Cardiac muscle cell (in vitro differentiated cells and primary cell): ENCODE data around the gene GTPBP1. TPM values are rescaled to one million over a fixed set of nuclear protein-coding genes. Genes with fewer than 3 reads are reported as not detected.

ENCODE experiments used
- DNase-seq, 2 donors: peaks; one replicate each; pipeline versions ENCODE4 v3.0.0 to v3.0.0-alpha.2; 2010 to 2017; ENCODE audit warnings: low read depth in 1 of 2, low spot score in 1 of 2
- H3K27ac ChIP-seq: fragments of 200-600 bp; sonication (generic); 2 replicates; pipeline ENCODE4 v1.5.1; 2016
- H3K27me3 ChIP-seq: fragments of 200-600 bp; sonication (generic); 2 replicates; pipeline ENCODE4 v1.6.0; 2016; ENCODE audit warnings: control low read depth
- H3K36me3 ChIP-seq: fragments of 200-600 bp; sonication (generic); 2 replicates; pipeline ENCODE4 v1.5.1; 2016; ENCODE audit warnings: control low read depth
- H3K4me1 ChIP-seq: fragments of 200-600 bp; sonication (generic); 2 replicates; pipeline ENCODE4 v1.8.1; 2017; ENCODE audit warnings: low read depth, mild to moderate bottlenecking, mixed run types
- H3K4me3 ChIP-seq: fragments of 200-600 bp; sonication (generic); 2 replicates; pipeline ENCODE4 v1.5.1; 2016; ENCODE audit warnings: mild to moderate bottlenecking
- H3K9me3 ChIP-seq: fragments of 200-600 bp; sonication (generic); 2 replicates; pipeline ENCODE4 v1.5.1; 2017; ENCODE audit warnings: low read depth, mild to moderate bottlenecking, control low read depth
- CTCF ChIP-seq: IDR thresholded peaks from 2 replicates; pipeline ENCODE4 v1.5.1; 2012; ENCODE audit warnings: low read depth, mild to moderate bottlenecking, low read length
- polyA plus RNA-seq: library from polyadenylated mRNA; unstranded; fragments of >200 nt; fragmentation: Nextera tagmentation; extraction: Ambion mirVana; gene quantifications from 2 replicates; pipeline ENCODE4 v1.2.1, GENCODE V29; 2016
- total RNA-seq: library from RNA; depleted of rRNA; stranded (reverse); fragments of >200 nt; gene quantifications from 2 replicates; pipeline ENCODE4 v1.2.3, GENCODE V29; 2016

GTPBP1 gene
- total and polyA plus RNA-seq, 2 experiments from 2014 or later = 49.8 to 92.2 TPM

- no peak for DNase-seq
- no peak for TF ChIP-seq CTCF
These were observed 61.6 kb downstream of the GTPBP1 start for GRCh38 chr22:38767313-38767712.

GRCh38 chr22:38768036-38768435 is 62.3 kb downstream of the GTPBP1 start:
- DNase-seq = no peak
- no peak overlapping the region for H3K4me3 ChIP-seq
- no peak for TF ChIP-seq CTCF

More at GRCh38 chr22:38767313-38767712, 61.6 kb downstream of the GTPBP1 start:
- Histone ChIP-seq H3K9me3 (no peaks in the 10 kb centered on the region), H3K4me3 (no peak overlapping the region), H3K27ac (no peak overlapping the region), H3K4me1 (no peaks in the 10 kb centered on the region), H3K27me3 (no peaks in the 10 kb centered on the region), H3K36me3 (no peaks in the 10 kb centered on the region)

DNA sequence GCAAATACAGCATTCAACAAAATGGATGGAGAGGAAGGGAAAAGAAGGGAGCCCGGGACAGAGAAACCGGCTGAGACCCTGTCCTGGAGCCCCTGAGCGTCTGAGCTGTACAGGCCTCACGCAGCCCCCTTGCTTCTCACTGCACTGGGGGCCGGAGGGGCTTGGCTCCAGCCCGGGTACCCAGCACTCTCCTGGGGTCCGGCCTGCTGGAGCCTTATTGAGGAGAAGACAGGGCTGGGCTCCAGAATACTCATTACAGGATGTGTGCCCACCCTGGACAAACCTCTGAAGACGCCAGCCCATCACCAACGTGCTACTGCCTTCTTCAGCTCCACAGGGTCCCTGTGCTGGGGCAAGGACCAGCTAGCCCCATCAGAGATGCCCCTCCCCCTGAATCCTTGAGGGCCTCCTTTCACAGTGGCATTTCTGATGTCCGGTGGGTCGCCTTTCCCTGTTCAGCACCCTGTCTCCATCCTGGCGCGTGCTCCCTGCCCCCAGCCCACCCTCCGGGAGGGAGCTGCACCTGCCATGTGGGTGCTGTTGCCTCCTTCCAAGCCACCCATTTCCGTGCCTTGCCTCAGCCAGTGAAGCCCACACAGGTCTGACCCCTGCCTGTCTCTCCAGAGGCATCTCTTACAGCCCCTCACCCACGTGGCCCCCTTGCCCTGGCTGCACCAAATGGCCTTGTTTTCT is 64.7 kb downstream of the GTPBP1 start:
- H3K27ac ChIP-seq = no peak overlapping the region
- no peak overlapping the region for H3K4me3 ChIP-seq
- TF ChIP-seq CTCF = no peak
- no peaks in the 10 kb centered on the region for H3K36me3 ChIP-seq
- H3K9me3 ChIP-seq = no peaks in the 10 kb centered on the region
- H3K4me1 ChIP-seq = no peaks in the 10 kb centered on the region
- DNase-seq = no peak
- no peaks in the 10 kb centered on the region for H3K27me3 ChIP-seq

More at GRCh38 chr22:38768036-38768435, 62.3 kb downstream of the GTPBP1 start:
- Histone ChIP-seq H3K36me3 (no peaks in the 10 kb centered on the region), H3K4me1 (no peaks in the 10 kb centered on the region), H3K27ac (no peak overlapping the region), H3K27me3 (no peaks in the 10 kb centered on the region), H3K9me3 (no peaks in the 10 kb centered on the region)

DNA sequence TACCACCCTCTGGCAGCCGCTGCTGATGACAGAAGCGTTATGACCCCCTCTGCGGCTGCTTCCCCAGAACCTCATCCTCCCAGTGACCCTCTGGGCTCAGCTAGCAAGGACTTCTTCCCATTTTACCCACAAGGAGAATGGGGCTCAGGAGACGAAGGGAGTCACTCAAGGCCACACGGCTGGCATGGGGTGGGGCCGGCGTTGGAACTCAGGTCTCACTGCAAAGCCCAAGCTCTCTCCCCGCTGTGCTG is 66.8 kb downstream of the GTPBP1 start:
- Histone ChIP-seq H3K4me1 (no peaks in the 10 kb centered on the region), H3K27me3 (no peaks in the 10 kb centered on the region), H3K4me3 (no peak overlapping the region), H3K9me3 (no peaks in the 10 kb centered on the region), H3K36me3 (no peaks in the 10 kb centered on the region), H3K27ac (no peak overlapping the region)
- TF ChIP-seq CTCF = no peak
- no peak for DNase-seq

DNA sequence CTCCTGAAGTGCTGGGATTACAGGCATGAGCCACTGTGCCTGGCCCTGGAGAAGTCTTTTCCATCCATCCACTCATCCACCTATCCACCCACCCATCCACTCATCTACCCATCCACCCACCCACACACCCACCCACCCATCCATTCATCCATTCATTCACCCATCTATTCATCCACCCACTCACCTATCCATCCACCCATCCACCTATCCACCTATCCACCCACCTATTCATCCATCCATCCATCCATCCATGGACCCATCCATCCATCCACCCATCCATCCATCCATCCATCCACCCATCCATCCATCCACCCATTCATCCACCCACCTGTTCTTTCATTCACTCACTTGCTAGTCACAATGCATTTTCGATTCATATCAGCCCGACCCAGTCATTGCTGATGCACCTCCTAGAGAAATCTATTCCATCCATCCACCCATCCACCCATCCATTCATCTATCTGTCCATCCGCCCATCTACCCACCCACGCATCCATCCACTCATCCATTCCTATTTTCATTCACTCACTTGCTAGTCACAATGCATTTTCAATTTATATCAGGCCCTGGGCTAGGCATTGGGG is 67.7 kb downstream of the GTPBP1 start:
- no peak for TF ChIP-seq CTCF
- no peaks in the 10 kb centered on the region for H3K36me3 ChIP-seq
- no peaks in the 10 kb centered on the region for H3K9me3 ChIP-seq
- no peak for DNase-seq
- no peaks in the 10 kb centered on the region for H3K4me1 ChIP-seq
- H3K27me3 ChIP-seq = no peaks in the 10 kb centered on the region
- H3K4me3 ChIP-seq = no peak overlapping the region
- no peak overlapping the region for H3K27ac ChIP-seq
